GM10266 (cell line): ENCODE results near the gene TTC13.

Source experiments
- DNase-seq: peaks from one replicate; pipeline ENCODE4 v3.0.0; 2012; ENCODE audit errors: extremely low spot score
- TF ChIP-seq, protein P1 (sequence below): IDR thresholded peaks from 2 replicates; pipeline ENCODE4 v1.5.1; 2012; ENCODE audit warnings: mild to moderate bottlenecking, low read depth; ENCODE audit not compliant: control insufficient read depth, insufficient read depth; ENCODE audit errors: missing control alignments

Gene TTC13

DNA sequence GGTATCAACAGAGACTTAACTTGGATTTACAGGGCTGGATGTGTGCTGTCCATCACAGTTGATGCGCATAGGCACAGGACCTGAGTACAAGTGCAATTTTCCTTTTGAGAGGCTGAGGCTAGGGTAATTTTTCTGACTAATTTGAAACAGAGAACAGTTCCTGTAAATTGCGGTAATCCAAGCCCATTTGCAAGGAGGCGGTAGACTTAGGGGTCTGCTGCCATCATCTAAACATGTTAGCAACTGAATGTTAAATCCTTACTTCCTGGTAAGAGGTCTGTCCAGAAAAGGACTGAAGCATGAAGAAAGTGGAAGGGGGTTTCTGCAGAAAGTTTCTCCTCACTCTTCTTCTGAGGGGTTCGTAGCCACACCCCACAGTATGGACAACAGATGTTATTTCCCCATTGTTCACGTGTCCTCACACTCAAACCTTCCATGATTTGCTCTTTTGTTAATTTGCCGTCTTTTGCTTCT is 86.6 kb downstream of the TTC13 start:
- DNase-seq: peak; percentile 32
- TF ChIP-seq, protein P1, sequence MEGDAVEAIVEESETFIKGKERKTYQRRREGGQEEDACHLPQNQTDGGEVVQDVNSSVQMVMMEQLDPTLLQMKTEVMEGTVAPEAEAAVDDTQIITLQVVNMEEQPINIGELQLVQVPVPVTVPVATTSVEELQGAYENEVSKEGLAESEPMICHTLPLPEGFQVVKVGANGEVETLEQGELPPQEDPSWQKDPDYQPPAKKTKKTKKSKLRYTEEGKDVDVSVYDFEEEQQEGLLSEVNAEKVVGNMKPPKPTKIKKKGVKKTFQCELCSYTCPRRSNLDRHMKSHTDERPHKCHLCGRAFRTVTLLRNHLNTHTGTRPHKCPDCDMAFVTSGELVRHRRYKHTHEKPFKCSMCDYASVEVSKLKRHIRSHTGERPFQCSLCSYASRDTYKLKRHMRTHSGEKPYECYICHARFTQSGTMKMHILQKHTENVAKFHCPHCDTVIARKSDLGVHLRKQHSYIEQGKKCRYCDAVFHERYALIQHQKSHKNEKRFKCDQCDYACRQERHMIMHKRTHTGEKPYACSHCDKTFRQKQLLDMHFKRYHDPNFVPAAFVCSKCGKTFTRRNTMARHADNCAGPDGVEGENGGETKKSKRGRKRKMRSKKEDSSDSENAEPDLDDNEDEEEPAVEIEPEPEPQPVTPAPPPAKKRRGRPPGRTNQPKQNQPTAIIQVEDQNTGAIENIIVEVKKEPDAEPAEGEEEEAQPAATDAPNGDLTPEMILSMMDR: no peak

DNA sequence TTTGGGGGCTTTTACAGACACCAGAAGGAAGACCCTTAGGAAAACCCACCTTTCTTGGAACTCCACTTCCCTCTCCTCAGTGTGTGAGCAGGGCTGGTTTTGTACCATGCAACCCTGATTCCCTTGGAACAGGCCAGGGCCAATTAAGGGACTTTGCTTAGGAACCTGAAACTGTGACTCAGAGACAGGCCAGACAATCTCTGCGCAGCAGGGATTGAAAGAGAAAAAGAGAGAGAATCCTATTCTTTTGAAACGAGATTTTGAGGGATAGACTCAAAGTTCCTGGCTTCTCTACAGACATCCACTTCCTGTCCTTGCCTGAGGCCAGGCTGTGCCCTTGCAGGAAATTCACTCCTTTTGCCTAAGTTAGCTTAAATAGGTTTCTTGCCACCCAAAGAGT is 87.2 kb downstream of the TTC13 start:
- TF ChIP-seq, protein P1: no peak
- DNase-seq: no peak

DNA sequence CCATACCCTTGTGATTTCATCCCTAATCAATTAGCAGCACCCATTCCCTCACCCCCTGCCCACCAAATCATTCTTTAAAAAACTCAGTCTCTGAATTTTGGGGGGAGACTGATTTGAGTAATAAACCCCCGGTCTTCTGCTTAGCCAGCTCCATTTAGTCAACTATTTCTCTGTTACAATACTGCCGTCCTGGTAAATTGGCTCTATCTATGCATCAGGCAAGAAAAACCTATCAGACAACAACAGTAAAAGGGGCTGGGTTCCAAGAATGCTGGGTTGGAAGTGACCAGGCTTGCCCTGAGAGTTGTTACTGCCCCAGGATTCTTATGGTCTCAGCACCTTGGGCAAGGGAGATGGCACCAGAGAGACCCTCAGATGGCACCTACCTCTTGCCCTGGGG is 94.0 kb downstream of the TTC13 start:
- no peak for DNase-seq
- TF ChIP-seq, protein P1: no peak

DNA sequence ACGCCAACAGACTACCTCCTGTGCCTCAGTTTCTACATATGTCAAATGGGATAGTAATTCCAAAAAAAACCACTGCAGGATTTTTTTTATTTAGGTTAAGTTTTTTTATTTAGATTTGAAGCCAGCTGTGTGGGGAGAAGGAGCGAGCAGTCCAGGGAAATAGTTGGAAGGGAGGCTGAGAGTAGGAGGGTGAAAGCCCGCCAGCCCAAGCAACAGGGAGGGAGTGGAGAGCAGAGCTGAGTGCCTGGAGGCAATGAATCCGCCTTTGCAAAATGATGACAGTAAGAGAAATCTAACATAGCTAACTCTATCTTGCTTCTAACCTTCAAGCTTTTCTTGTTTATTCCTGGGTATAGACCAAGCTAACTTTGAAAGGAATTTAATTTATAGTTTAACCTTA is 94.7 kb downstream of the TTC13 start:
- no peak for DNase-seq
- TF ChIP-seq, protein P1: no peak

DNA sequence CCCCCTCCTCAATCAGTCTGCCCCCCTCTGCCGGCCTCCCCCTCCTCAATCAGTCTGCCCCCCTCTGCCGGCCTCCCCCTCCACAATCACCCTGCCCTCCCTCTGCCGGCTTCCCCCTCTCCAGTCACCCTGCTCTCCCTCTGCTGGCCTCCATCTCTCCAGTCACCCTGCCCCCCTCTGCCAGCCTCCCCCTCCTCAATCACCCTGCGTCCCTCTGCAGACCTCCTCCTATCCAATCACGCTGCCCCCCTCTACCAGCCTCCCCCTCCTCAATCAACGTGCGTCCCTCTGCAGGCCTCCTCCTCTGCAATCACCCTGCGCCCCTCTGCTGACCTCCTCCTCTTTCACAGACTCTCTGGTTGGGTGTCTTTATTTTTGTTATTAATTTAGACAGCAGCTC is 98.9 kb downstream of the TTC13 start:
- no peak for DNase-seq
- TF ChIP-seq, protein P1: no peak

DNA sequence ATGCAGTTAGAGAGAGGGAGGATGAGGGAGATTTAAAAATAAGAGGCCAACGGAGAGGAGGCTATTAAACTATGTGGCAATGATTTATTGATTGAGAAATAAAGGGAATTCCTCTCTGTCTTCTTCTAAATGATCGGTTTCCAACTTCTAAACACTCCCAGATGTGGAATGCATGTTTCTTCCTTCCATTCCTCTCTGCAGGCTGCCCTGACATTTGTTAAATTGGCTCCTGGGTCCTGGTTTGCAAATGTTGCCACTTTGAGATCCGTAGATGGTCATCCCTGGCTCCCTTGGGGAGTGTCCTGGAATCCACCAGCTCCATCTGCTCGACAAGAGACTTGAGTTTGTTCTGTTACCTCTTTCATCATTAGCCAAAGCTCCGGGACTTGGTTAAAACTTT is 100.1 kb downstream of the TTC13 start:
- TF ChIP-seq, protein P1: no peak
- DNase-seq: no peak

DNA sequence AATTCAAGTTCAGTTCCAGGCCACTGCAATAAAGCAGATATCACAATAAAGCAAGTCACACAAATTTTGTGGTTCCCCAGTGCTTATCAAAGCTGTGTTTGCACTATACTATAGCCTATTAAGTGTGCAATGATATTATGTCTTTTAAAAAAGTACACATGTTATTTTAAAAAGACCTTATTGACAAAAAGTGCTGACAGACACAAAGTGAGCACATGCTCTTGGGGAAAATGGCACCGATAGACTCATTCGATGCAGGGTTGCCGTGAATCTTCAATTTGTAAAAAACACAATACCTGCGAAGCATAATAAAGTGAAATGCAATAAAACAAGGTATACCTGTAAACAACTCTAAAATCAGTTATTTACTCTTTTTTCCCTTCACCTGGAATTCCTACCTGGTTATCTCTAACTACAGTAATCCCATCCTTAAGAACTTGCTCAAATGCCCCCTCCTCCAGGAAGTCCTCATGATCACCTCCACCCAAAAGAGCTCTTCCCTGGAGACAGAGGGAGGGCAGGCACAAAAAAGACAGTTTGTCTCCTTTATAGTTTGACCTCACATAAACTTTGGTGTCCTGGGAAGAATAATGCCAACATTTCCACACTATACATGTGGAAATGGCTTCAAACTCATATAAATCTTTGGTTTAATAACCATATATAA is 100.6 kb downstream of the TTC13 start:
- TF ChIP-seq, protein P1: no peak
- DNase-seq: no peak
